Subcutaneous abdominal adipose tissue (tissue), 5 donors: ENCODE data around the gene RILPL1.
"Not testable (repeated sequence)": the region's sequence is repeated elsewhere in the genome, so short reads cannot be mapped to it uniquely, and the experiment has no call there.

Experiments used
- H3K27ac ChIP-seq: one replicate; pipeline ENCODE4 v1.7.0; 2013; ENCODE audit warnings: low read depth, mild to moderate bottlenecking, inconsistent platforms, low read length, moderate library complexity
- H3K27me3 ChIP-seq, 5 donors: one replicate each; pipeline ENCODE4 v1.7.0; 2013; ENCODE audit warnings: low read length in 5 of 5, inconsistent platforms in 1 of 5; ENCODE audit not compliant: control insufficient read depth in 5 of 5, insufficient read depth in 4 of 5
- H3K36me3 ChIP-seq, 5 donors: one replicate each; pipeline ENCODE4 v1.7.0; 2013; ENCODE audit warnings: low read length in 5 of 5; ENCODE audit not compliant: control insufficient read depth in 5 of 5, insufficient read depth in 5 of 5
- H3K4me1 ChIP-seq, 5 donors: one replicate each; pipeline ENCODE4 v1.7.0; 2013; ENCODE audit warnings: low read length in 5 of 5, mild to moderate bottlenecking in 3 of 5, moderate library complexity in 1 of 5; ENCODE audit not compliant: control insufficient read depth in 5 of 5, insufficient read depth in 5 of 5
- H3K4me3 ChIP-seq, 5 donors: one replicate each; pipeline ENCODE4 v1.7.0; 2013; ENCODE audit warnings: low read length in 5 of 5, low read depth in 1 of 5
- H3K9ac ChIP-seq, 5 donors: one replicate each; pipeline ENCODE4 v1.7.0; 2013; ENCODE audit warnings: low read length in 5 of 5, mild to moderate bottlenecking in 4 of 5, moderate library complexity in 3 of 5
- H3K9me3 ChIP-seq, 5 donors: one replicate each; pipeline ENCODE4 v1.7.0; 2013; ENCODE audit warnings: low read length in 5 of 5; ENCODE audit not compliant: control insufficient read depth in 5 of 5
- donor health status: healthy.
- donor health status: healthy.
- donor health status: healthy.
- donor health status: healthy.
- donor health status: healthy.

RILPL1 gene

DNA sequence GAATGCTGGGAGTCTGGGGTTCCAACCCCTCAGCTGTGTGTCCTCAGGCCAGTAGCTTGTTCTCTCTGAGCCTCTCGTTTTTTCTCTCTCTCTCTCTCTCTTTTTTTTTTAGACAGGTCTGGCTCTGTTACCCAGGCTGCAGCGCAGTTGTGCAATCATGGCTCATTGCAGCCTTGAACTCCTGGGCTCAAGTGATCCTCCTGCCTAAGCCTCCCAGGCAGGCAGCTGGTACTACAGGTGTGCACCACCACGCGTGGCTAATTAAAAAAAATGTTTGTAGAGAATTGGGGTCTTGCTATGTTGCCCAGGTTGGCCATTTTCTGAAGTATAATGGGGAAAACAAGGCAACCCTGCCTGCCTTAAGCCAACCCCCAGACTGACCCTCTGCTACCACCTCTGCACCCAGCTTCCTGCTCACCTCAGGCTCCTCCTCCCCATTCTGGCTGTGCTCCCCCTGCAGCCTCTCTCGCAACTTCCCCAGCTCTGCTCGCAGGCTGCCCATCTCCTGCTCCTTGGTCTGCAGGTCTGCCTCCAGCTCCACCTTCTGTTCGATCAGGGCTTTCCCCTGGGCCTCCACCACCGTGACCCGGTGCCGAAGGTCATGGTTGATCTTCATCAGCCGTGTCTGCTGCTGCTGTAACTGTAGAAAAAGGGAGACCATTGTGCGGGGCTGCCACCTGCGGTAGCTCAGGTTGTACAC lies 35.2 kb downstream of the RILPL1 start:
- no peak overlapping the region for H3K4me3 ChIP-seq
- no peaks in the 10 kb centered on the region for H3K27me3 ChIP-seq
- H3K27ac ChIP-seq: no peak overlapping the region
- H3K9ac ChIP-seq: no peak overlapping the region
- peaks cover 0 to 39% (median 33%) of the 10 kb centered on the region in 5 donors for H3K36me3 ChIP-seq
- no peaks in the 10 kb centered on the region for H3K4me1 ChIP-seq
- no peaks in the 10 kb centered on the region for H3K9me3 ChIP-seq

GRCh38 chr12:123497065-123497464 lies 36.5 kb downstream of the RILPL1 start:
- H3K27me3 ChIP-seq: no peaks in the 10 kb centered on the region
- no peak overlapping the region for H3K4me3 ChIP-seq
- no peaks in the 10 kb centered on the region for H3K9me3 ChIP-seq
- peaks cover 0 to 39% (median 33%) of the 10 kb centered on the region in 5 donors for H3K36me3 ChIP-seq
- no peaks in the 10 kb centered on the region for H3K4me1 ChIP-seq
- H3K9ac ChIP-seq: no peak overlapping the region
- H3K27ac ChIP-seq: no peak overlapping the region

DNA sequence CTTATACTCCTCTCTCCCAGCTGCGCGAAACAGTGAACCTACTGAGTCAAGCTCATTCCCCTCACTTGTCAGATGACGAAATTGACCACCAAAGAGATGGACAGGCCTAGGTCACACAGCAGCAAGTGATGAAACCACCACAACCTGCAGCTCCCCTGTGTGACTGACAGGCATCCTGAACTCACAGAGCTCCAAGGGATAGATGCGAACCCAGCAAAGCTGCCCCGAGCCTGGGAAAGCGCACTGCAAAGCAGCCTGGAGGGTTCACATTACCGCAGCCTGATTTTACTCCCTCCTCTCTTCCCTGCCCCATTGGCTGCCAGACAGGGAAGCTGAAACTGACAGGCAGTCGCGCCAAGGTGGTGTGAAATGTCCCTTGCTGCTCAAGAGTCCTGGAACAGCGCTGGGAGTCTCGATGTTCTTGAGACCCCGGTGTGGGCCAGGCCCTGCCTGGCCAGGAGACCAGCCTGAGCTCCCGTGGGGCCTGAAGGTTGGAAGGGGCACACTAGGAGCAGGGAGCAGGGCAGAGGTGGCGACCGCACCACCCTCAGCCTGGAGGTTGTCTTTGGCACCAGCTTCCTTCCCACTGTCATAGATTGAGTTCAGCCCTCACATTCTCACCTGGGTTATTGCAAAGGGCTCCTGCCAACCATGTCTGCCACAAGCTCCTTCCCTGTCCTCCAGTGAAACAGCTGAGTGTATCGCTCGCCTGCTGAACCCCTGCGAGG lies 39.2 kb downstream of the RILPL1 start:
- H3K27ac ChIP-seq: no peak overlapping the region
- no peaks in the 10 kb centered on the region for H3K9me3 ChIP-seq
- peaks cover 0 to 40% (median 34%) of the 10 kb centered on the region in 5 donors for H3K36me3 ChIP-seq
- no peaks in the 10 kb centered on the region for H3K27me3 ChIP-seq
- no peaks in the 10 kb centered on the region for H3K4me1 ChIP-seq
- no peak overlapping the region for H3K4me3 ChIP-seq
- no peak overlapping the region for H3K9ac ChIP-seq

GRCh38 chr12:123492339-123493039 lies 41.0 kb downstream of the RILPL1 start:
- peaks cover 0 to 28% (median 18%) of the 10 kb centered on the region in 5 donors for H3K36me3 ChIP-seq
- not testable (repeated sequence) for H3K27ac ChIP-seq, H3K4me3 ChIP-seq, H3K9ac ChIP-seq, H3K9me3 ChIP-seq, H3K27me3 ChIP-seq, H3K4me1 ChIP-seq

GRCh38 chr12:123491481-123491880 lies 42.0 kb downstream of the RILPL1 start:
- Histone ChIP-seq H3K27me3 (no peaks in the 10 kb centered on the region), H3K9ac (no peak overlapping the region), H3K36me3 (peaks cover 0 to 20% (median 12%) of the 10 kb centered on the region in 5 donors), H3K27ac (no peak overlapping the region), H3K9me3 (no peaks in the 10 kb centered on the region), H3K4me1 (no peaks in the 10 kb centered on the region), H3K4me3 (no peak overlapping the region)

DNA sequence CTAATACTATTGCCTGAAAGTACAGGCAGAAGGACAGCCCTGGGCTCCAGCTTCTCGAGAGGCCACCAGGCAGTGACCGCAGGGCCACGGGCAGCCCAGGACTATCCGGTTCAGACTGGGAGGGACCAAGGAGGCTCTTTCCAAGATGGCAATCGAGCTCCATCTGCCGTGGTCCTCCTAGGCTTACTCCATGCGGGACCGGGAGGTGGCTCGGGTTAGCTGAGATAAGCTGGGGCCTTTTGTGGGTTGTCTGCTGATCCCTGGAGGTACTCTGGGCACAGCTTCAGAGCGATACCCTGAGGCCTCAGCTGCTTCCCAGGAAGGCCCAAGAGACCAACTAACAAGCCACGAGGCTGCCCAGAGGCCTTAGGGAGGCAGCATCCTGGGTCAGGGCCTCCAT lies 42.5 kb downstream of the RILPL1 start:
- Histone ChIP-seq H3K9me3 (no peaks in the 10 kb centered on the region), H3K4me3 (no peak overlapping the region), H3K27me3 (no peaks in the 10 kb centered on the region), H3K9ac (no peak overlapping the region), H3K4me1 (no peaks in the 10 kb centered on the region), H3K36me3 (peaks cover 0 to 17% (median 8%) of the 10 kb centered on the region in 5 donors), H3K27ac (no peak overlapping the region)

GRCh38 chr12:123490089-123490488 lies 43.4 kb downstream of the RILPL1 start:
- H3K27me3 ChIP-seq: no peaks in the 10 kb centered on the region
- H3K4me1 ChIP-seq: no peaks in the 10 kb centered on the region
- no peak overlapping the region for H3K4me3 ChIP-seq
- no peak overlapping the region for H3K27ac ChIP-seq
- H3K9me3 ChIP-seq: no peaks in the 10 kb centered on the region
- no peak overlapping the region for H3K9ac ChIP-seq
- H3K36me3 ChIP-seq: peaks cover 0 to 19% (median 8%) of the 10 kb centered on the region in 5 donors

DNA sequence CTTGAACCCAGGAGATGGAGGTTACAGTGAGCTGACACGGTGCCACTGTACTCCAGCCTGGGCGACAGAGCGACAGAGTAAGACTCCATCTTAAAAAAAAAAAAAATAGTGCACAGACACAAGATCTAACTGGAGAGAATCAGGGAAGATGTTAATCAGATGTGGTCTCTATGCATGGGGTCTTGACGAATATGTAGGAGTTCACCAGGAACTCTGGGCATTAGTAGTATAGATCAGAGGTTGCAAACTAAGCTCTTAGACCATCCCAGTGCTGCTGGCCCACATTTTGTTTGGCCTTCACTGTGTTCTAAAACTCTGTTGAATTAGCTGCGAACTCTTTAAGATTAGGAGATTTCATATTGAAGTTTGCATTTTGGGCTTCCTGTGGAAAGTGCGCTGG lies 43.9 kb downstream of the RILPL1 start:
- H3K4me1 ChIP-seq: no peaks in the 10 kb centered on the region
- H3K27ac ChIP-seq: no peak overlapping the region
- H3K9ac ChIP-seq: no peak overlapping the region
- no peaks in the 10 kb centered on the region for H3K27me3 ChIP-seq
- no peaks in the 10 kb centered on the region for H3K9me3 ChIP-seq
- H3K4me3 ChIP-seq: no peak overlapping the region
- H3K36me3 ChIP-seq: peaks cover 0 to 16% (median 11%) of the 10 kb centered on the region in 5 donors

- H3K4me3 ChIP-seq: no peak overlapping the region
- H3K4me1 ChIP-seq: no peaks in the 10 kb centered on the region
- no peaks in the 10 kb centered on the region for H3K9me3 ChIP-seq
- H3K9ac ChIP-seq: no peak overlapping the region
- no peak overlapping the region for H3K27ac ChIP-seq
- no peaks in the 10 kb centered on the region for H3K27me3 ChIP-seq
- H3K36me3 ChIP-seq: peaks cover 0 to 17% (median 8%) of the 10 kb centered on the region in 5 donors
These were observed 44.8 kb downstream of the RILPL1 start for GRCh38 chr12:123488539-123489230.
